NCI-H226 (cell line): ENCODE results near the gene NRG3.

ENCODE experiments used
- DNase-seq: peaks from one replicate; pipeline ENCODE4 v3.0.0-alpha.2; 2015

NRG3 gene

DNA sequence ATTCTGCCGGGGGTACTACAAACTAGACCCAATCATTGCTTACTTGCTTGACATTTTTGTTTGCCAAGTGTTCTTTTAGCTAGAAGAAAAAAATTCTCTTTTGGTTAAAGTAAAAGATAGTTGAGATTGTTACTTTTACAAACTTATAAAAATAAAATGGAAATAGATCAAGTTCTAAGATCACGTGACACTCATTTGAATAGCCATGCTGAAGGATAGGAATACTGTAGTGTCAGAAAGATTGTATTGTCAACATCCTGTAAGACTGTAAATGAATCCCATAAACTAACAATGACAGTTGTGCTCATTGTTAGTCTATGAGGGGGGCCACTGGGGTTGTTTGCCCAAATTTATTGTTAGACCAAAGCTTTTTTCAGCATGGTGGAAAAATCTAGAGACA is 10.5 kb downstream of the NRG3 start:
- no peak for DNase-seq

GRCh38 chr10:81886939-81887338 is 11.9 kb downstream of the NRG3 start:
- DNase-seq, result no peak

GRCh38 chr10:81889181-81889769 is 14.3 kb downstream of the NRG3 start:
- no peak for DNase-seq

DNA sequence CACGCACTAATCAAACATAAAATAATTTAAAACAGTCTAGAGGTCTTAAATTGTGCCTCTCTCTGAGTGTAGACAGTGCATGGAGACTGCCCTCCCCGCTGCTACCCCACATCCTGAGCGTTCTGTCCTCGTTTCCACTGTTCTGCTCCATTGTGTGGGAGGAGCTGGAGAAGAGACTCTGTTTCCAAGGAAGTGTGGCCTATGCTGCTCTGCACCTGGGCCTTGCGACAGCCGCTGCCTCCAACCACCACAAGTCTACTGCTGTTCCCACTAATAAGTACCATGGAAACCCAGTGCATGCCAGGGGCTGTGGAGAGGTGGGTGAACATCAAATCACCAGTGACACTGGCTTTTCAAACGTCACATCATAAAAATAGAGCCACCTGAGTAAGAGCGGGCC is 19.6 kb downstream of the NRG3 start:
- DNase-seq, result no peak

DNA sequence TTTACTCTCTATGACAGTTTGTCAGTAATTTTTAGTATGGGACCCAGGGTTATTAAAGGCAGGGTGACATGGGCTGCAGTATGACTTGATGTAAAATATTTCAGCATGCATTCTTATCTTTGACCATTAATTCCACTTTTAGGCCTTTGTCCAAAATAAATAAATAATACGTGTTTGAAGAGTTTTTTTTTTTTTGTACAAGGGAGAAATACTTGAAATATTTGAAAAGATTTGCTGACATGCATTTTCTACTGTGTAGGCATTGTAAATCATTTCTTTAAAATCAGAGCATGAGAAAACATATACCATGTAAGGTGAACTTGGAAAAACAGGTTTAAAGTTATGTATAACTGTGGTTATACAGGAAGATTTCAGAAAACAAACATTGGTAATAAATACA is 23.5 kb downstream of the NRG3 start:
- no peak for DNase-seq

DNA sequence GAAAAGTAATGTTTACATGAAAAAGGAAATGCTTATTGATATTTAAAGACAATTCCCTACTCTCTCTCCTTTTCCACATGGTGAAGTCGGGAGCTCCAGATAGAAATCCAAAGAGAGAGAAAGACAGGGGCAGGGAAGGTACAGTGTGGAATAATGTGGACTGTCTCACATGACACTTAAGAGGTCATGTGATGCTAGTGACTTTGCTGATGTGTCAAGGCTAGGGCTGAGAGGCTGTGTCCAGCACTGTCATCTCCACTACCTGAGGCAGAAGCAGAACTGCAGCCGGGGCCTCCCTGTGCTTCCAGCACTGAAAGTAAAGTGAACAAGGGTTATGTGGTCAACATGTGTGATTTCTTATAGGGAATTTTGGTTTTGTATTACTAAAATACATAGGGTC is 26.0 kb downstream of the NRG3 start:
- DNase-seq, result no peak

GRCh38 chr10:81903472-81903871 is 28.5 kb downstream of the NRG3 start:
- no peak for DNase-seq

- no peak for DNase-seq
Measured at GRCh38 chr10:81905161-81905560, 30.2 kb downstream of the NRG3 start.

DNA sequence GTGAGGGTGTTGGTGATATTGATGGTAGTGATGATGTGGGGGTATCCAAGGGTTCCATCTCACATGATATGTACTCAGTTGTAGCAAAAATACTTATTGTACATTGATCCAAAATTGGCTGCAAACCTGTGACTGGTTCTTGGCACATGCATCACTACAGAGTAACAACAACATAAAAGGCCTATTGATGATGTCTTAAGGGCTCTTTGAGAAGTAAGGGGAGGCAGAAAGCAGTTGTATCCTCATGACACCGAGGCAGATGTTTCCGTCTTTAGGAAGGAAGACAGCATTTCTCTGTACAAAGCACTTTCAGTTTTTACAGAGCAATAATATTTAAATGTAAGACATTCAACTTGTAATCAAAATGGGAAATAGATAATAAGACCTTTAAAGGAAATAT is 34.5 kb downstream of the NRG3 start:
- no peak for DNase-seq

GRCh38 chr10:81911328-81911727 is 36.3 kb downstream of the NRG3 start:
- no peak for DNase-seq

DNA sequence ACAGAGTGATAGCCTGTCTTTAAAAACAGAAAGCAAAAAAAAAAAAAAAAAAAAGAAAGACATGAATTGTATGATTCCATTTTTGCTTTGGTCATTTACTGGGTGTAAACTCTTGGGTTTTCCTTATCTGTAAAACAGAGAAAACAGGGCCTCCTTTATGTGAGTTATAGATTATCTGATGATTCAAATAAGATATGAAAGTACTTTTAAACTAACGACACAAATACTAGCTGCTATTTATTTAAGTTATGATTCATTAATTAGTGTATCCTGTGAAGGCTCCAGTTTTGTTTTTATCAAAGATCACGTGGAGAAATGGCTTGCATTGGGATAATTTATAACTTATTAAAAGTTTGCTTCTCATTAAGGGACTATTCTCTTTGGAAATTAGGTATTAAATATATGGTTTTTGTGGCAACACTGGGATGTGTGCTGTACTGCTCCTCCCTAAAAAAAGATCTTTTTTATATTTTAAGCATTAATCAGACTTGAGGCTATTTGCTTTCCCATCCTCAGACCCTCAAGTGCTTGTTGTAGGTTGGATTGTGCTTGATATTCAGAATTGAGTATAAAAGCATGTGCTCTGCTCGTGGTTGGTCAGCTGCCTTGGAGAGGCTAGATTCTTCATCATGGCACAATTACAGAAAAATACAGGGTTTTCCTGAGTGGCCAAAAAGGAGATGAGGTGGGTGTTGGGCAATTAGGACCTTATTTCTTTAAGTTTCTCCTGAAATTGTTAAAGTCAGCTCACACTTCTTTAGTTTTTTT is 39.9 kb downstream of the NRG3 start:
- DNase-seq, result no peak

DNA sequence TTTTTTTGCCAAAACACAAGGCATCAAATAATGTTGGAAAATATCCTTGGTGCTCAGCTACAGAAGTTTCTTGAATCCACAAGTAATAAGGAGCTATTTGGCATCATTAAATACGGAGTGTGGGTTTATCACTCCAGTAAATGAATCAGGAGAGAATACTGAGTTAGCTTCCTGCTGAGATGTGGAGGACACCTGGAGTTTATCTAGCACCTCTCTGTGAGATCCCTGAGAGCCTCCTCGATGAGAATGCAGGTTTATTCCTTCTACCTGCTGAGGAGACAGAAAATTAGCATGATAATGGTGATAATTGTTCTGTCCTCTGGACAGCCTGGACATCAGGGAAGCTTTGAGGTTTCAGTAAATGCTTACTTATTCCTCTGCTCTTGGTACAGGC is 40.5 kb downstream of the NRG3 start:
- no peak for DNase-seq

- no peak for DNase-seq
Measured at GRCh38 chr10:81917666-81918065, 42.7 kb downstream of the NRG3 start.

GRCh38 chr10:81918766-81919165 is 43.8 kb downstream of the NRG3 start:
- no peak for DNase-seq

DNA sequence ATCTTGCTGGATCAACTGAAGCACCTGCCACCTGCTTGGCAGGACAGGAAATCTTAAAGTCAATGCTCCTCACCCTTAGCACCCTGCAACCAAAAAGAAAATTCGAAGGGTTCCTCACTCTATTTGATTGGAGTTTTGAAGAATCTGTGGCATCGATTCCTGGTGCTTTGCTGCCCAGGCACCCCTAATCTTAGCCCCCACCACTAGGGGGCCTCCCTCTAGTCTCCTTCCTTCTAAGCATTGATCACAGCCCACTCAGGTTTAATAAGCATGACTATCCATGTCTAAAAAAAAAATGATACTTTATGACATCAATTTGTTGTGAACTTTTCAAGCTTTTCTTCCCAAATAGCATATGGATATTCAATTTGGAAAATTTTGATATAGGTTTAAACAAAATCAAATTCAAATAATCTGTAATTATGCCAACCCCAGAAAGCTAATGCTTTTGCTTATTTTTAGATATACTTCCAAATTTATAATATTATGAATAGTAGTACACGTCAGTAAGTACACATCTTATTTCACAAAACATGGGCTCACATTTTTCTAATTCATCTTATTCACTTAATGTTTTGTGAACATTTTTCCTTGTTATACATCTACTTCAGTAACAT is 45.3 kb downstream of the NRG3 start:
- DNase-seq, result no peak

DNA sequence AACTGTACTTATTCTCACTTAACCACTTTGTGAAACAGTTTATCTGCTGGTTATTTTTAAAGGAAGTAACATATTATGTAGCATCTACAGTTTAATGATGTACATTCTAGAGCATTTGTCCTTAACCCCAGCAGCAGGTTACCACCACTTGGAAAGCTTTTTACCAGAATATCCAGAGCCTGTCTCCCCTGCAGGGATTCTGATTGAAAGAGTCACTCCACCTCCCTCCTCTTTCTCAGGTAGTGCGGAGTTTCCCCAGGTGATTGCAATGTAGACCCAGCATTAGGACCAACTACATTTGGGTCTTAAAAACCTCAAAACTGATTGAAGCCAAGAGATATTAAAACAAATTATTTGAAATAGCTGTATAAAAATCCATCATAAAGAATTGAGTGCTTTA is 53.1 kb downstream of the NRG3 start:
- no peak for DNase-seq

DNA sequence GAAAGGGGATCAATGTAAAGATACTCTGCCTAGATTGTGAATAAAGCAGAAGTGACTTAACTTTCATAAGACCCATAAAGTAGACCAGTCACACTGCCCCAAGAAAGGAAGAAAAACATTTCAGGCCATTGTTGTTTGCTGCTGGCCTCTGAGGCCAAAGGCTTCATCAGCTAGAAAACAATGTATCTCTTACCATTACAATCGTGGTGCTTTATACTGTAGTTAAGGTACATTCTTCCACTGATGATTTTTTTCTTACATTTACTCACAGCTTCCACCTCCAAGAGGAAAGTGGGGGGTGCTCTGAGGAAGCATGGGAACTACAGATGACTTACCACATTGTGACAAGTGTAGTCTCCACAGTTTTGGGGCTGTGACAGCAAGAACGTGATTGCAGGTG is 68.6 kb downstream of the NRG3 start:
- no peak for DNase-seq

GRCh38 chr10:81944609-81945008 is 69.6 kb downstream of the NRG3 start:
- DNase-seq, result no peak

- DNase-seq, result no peak
Measured at GRCh38 chr10:81949283-81949682, 74.3 kb downstream of the NRG3 start.

DNA sequence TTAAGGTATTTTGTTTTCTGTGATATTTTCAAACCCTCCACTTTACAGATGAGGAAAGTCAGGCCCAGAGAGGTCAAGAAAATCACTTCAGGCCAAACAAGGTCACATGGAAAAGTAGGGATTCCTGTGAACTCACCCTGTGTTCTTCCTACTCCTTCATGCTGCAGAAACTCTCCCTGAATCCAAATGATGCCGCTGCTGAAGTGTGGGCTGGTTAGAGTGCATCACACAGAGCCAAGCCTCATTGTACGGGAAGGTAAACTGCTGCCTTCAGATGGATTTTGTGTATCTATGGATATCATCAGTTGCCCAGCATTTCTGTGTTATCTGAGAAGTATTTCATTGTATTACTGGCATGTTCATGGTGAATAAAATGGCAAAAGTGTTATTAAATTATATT is 75.4 kb downstream of the NRG3 start:
- no peak for DNase-seq

GRCh38 chr10:81953420-81953819 is 78.4 kb downstream of the NRG3 start:
- DNase-seq, result no peak

GRCh38 chr10:81957976-81958375 is 83.0 kb downstream of the NRG3 start:
- no peak for DNase-seq

GRCh38 chr10:81959016-81959415 is 84.0 kb downstream of the NRG3 start:
- no peak for DNase-seq

DNA sequence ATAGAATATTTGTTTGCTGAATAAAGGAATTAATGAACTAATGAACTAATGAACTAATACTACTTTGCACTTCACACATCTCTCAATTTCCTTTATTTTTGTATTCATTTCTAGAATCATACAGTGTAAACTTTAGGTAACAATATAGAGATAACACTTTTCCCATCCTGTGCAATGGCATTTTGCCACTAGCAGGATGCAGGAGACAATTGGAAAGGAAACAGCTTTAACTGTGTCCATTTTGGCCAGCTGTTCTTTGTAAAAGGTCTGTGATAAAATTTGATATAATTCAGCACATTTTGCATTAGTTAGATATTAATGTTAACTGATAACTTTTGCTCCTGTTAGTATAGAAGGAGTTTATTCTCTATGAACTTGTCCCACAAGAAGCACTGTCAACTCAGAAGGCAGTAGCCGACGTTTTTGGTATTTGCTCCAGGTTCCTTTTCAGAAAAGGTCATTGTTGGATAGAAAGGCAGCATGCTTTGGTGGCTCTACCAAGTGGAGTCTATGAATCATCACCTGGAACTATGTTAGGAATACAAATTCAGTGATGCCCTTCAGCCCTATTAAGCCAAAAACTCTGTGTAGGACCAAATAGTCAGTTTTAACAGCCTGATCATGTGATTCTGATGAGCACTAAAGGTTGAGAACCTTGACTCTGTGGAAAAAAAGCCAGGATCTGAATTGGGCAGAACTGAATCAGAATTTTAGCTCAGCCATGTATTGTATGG is 86.6 kb downstream of the NRG3 start:
- no peak for DNase-seq
